Fibroblast of skin of left quadriceps (primary cell): ENCODE measurements around the gene NPAS3.
A peak's percentile ranks its signal among the peaks of the same experiment; 100 is the strongest.

Experiments
- DNase-seq, 2 experiments: peaks; one replicate each; pipeline ENCODE4 v3.0.0-alpha.2; 2013; ENCODE audit warnings: low read depth in 2 of 2

Gene NPAS3

DNA sequence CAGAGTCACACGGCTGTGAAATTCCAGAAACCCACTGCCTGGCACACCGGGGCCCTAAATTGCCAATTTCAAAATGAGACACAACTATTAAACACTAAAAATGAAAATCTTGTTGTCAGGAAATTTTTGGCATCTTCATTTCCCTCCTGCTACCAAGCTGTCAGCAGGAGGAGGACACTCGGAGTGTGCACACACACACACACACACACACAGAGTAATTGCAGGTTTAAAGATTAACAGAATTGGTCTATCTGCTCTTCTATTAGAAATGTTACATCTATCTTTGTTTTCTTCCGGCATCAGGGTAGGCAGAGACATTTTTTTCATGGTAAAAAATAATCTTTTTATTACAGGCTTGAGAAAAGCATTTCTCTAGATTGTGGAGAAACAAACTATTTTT, 698.0 kb downstream of the NPAS3 start:
- no peak for DNase-seq

GRCh38 chr14:33642080-33642479, 703.4 kb downstream of the NPAS3 start:
- DNase-seq: no peak

DNA sequence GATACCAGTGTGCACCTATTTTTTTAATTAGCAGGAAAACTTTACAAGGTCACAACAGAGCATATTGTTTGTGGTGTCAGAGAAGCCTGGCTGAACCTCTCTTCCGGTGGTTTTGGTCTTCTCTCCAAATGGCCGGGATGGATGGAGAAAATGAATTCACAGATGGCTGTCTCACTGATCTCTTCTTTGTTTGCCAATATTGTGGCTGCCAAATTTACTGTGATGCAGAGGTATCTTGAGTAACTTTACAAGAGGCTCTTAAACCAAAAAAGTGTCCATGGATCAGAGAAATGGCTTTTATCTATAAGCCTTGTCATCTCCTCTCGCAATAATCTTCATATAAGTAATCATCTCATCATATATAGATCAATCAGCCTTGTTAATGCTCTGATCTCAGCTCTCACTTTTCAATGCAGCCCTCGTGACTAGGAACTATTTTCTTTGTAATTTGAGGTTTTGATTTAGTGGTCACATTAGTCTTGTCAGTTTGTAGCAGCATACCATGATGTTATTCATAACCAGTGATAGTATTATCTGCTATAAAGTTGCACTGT, 704.1 kb downstream of the NPAS3 start:
- DNase-seq: peak; percentile 24 to 28

DNA sequence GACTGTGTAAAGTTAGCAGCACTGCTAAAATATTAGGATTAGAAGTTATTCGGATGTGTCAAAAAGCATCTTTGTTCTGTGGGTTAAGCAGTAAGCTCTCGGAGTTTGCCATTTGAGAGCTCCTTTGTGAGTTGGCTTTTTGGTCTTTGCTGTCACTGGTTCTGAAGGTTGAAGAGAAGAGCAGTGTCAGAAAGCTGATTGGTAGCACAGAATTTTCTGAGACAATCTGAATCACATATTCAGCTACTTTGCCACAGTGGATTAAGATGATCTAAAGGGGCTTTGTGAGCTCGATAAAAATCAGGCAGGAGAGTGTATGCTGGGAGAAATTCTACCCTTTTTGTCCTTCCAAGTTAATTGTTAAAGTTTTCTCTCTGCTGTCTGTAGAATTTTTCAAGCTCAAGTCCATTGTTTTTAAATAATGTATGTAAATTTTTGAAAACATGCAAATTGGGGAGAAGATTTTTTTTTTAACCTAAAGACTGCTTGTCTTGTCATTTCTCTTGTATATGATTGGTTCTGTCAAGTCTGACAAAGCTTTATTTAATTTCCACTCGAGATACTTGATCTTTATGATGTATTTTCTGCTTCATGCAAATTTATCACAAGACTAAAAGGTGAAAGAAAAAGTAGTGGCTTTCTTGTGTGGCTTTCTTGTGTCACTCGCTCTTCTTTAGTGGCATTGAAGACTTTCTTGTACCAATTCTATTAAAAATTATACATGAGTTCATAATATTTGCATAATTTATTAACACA, 704.9 kb downstream of the NPAS3 start:
- DNase-seq: no peak

- DNase-seq: no peak
These were observed 708.1 kb downstream of the NPAS3 start for GRCh38 chr14:33646692-33647260.

- peak; percentile 93 for DNase-seq
These were observed 708.7 kb downstream of the NPAS3 start for GRCh38 chr14:33647385-33647786.

DNA sequence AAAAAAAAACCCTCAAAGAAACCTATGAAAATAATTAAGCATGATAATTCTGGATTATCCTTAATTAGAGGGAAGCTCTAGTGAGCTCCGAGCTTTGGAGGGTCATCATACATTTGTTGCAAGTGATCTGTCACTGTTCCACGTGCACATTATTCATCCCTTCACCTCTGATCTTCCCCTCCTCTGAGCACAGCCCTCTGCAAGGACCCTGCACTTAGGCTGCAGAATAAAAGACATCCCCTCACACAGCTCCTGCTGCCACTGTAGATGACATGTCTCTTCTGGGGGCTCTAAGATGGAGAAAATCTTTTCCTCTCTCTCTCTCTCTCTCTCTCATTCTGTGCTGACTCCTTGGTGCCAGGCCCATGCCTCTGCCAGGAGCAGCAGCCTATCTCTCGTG, 711.8 kb downstream of the NPAS3 start:
- no peak for DNase-seq

DNA sequence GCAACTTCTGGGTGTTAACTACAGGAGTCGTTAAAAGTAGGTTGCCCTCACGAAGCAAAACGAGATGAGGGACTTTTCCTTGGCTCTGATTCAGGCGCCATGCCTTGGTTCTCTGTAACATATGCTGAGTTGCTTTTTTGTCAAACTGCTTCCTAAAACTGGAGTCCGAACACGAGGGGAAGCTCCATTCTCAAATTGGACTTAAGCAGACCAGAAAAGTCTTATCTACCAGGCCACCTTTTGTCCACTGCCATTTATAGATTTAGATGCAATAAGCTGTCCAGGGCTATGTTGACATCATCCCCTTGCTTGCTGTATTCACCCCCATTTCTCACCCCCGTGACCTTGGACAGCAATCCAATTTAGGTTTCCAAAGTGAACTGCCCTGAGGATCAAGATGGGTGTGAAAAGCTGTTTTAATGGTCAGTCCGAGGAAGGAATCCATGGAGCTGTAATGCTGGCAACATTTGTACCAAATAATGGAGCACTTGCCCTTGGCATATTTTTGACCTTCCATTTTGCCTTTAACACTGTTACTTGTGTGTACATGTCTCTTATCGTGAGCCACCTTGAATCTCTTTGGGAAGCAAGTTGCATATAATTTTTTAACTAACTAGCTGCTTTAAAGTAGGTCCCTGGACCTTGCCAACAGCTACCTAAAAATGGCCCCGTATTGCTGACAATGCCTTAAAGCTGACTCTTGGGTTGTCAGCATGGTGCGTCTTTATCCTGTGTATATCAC, 714.1 kb downstream of the NPAS3 start:
- DNase-seq: no peak

DNA sequence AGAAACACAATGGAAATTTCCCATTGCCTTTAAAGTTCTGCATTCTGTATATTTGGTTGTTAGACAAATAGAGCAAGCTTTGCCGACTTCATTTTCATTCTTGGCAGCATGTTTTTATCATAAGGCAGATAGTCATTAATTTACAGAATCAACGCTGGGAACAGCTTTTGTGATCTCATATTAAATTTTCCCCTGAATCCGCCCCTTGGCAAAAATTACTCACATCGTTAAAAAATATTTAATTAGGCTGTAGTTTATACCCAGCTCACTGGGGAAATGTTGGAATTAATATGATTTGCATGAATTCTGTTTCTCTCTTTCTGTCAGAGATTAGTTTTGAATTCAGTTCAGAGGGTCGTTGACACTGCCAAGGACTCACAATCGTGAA, 714.6 kb downstream of the NPAS3 start:
- no peak for DNase-seq

- no peak for DNase-seq
These were observed 716.7 kb downstream of the NPAS3 start for GRCh38 chr14:33655421-33655820.

GRCh38 chr14:33657476-33657875, 718.8 kb downstream of the NPAS3 start:
- DNase-seq: no peak

DNA sequence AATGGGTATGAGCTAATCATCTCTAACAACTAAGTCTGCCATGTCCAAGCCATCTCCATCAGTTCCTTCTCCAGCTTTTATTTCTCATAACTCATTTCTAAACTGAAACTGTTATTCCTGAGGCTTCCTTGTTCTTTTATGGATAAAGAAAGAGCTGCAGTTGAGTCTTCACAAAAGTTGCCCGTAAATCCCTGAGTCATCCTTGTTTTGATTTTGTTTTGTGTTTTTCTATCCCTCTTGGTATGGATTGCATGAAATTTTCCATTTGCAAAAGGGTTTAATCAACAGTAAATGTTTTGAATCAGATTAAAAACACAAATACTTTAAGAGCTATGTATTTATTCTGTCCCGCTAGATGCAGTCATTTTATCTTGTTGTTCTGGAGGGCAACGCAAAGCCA, 721.6 kb downstream of the NPAS3 start:
- DNase-seq: no peak

GRCh38 chr14:33661101-33661500, 722.4 kb downstream of the NPAS3 start:
- no peak for DNase-seq

DNA sequence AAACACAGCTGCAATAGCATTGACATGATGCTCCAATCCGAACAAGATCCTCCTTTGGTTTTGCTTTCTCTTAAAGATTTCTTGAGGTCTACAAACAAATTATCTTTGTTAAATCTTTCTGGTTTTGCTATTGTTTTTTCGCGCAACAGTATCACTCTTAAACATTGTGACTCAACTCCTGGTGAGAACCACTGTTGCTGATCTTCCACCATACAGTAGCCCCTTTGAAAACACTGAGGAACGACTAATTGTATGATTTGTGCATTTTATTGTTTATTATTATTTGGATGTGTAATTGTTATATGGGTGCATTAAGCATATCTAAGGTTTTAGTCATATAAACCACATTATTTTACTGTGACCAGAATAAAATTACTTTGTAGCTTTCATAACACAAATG, 729.4 kb downstream of the NPAS3 start:
- DNase-seq: peak in 1 of 2 experiments; percentile 8

DNA sequence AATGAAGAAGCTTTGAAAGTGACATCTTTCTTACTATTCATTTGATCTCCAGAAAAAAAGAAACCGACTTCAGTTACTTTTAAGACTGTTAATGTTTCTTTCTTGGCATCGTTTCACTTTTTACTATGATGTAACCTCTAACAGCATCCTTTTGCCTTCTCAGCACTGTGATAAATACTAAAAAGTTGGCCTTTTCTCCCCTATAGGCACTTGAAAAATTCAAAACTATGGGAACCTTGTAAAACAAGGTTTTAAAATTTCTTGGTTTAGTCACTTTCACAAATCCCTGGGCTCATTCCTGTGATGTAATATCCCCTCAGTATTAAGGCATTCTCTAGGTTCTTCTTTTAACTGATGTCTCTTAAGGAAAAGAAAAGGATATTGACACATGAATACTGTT, 730.4 kb downstream of the NPAS3 start:
- DNase-seq: peak in 1 of 2 experiments; percentile 13

DNA sequence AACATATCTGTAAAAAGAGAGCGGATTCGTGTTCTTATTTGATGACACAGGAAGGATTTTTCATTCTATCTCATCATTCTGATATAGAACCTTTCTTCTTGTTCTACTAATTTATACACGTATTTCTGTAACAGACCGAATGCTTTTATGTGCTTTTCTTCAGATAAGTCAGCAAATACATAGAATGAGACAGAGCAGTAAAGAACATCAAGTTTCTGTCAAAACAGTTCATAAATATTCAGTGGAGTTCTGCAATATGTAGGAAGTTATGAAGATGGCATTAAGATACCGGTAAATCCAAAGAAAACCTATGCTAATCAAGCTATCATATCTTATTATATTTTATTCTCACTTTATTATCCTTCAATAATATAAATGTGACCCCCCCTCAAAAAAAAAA, 731.6 kb downstream of the NPAS3 start:
- no peak for DNase-seq

- DNase-seq: no peak
These were observed 732.9 kb downstream of the NPAS3 start for GRCh38 chr14:33671556-33671955.

DNA sequence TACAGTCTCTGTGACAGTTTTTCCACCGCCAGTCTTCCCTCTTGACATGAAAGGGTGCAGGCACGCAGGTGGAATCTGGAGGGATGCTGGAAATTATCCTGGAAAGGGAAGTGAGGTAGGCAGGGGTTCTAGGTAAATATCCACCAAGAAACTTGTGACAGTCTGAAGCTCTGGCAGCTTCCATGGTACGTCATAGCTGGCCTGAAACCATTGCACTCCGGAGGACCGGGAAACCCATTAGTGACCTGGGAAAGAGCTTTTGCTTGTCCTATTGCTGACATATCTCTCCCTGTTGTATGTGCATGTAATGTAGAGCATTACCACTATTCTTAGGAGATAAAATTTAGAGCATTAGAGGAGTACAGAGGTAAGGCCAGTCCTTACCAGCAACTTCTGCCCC, 736.2 kb downstream of the NPAS3 start:
- no peak for DNase-seq

- peak; percentile 41 to 46 for DNase-seq
These were observed 736.9 kb downstream of the NPAS3 start for GRCh38 chr14:33675415-33676130.

DNA sequence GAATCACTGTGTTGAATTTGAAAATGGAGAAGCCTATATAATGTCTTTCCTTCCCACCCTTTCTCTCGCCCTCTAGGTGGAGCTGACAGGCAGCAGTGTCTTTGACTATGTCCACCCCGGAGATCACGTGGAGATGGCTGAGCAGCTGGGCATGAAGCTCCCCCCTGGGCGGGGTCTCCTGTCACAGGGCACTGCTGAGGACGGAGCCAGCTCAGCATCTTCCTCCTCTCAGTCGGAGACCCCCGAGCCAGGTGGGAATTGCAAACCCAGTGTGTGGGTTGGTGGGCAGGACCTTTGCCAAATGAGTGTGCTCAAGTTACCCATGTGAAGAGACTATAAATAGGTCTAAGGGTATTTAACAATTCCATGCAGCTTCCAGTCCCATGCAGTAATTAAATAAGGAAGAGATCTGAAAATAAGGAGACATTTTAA, 737.5 kb downstream of the NPAS3 start:
- DNase-seq: peak in 1 of 2 experiments; percentile 26

- no peak for DNase-seq
These were observed 738.2 kb downstream of the NPAS3 start for GRCh38 chr14:33676891-33677290.

DNA sequence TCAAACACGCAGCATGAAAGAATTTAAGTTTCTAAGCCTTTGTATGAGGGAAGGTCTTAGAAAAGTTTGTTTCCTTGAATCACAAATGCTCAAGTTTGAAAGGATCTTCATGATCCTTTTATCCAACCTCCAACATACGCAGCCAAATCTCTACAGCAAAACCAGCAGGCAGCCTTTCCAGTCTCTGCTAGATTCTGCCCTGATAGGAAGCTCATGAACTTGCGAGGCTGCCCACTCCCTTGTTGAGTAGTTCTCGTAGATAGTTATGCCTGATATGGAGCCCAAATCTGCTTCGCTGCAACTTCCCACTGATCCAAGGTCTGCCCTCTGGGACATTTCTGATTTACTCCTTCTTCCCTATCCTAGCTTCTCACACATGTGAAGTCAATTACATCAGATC, 739.3 kb downstream of the NPAS3 start:
- no peak for DNase-seq
